ENCODE results near the gene NUDT1.

Gene NUDT1

GRCh38 chr7:2241580-2242540, at the start of gene NUDT1, which contains the start of gene MRM2:
Gene NUDT1 (plus strand): TSS chr7:2242226. CDS start chr7:2244575, 2,349 bp downstream.
Gene MRM2 (minus strand): TSS chr7:2242205. CDS start chr7:2242169, 36 bp downstream.
- DNase-seq, result peak; percentile 70

- no peak for DNase-seq
These were observed 49.0 kb upstream of the NUDT1 start for GRCh38 chr7:2192831-2193534.

- no peak for DNase-seq
These were observed 48.3 kb upstream of the NUDT1 start for GRCh38 chr7:2193575-2194305.

GRCh38 chr7:2195400-2196246, 46.4 kb upstream of the NUDT1 start:
- no peak for DNase-seq

- DNase-seq, result no peak
These were observed 45.3 kb upstream of the NUDT1 start for GRCh38 chr7:2196381-2197378.

GRCh38 chr7:2197436-2198155, 44.4 kb upstream of the NUDT1 start:
- no peak for DNase-seq

- DNase-seq, result no peak
These were observed 43.8 kb upstream of the NUDT1 start for GRCh38 chr7:2198206-2198605.

GRCh38 chr7:2198760-2199159, 43.3 kb upstream of the NUDT1 start:
- no peak for DNase-seq

GRCh38 chr7:2199528-2199927, 42.5 kb upstream of the NUDT1 start:
- no peak for DNase-seq

GRCh38 chr7:2199956-2200583, 42.0 kb upstream of the NUDT1 start:
- DNase-seq, result no peak

- DNase-seq, result no peak
These were observed 41.4 kb upstream of the NUDT1 start for GRCh38 chr7:2200584-2200980.

- no peak for DNase-seq
These were observed 40.9 kb upstream of the NUDT1 start for GRCh38 chr7:2201128-2201527.

GRCh38 chr7:2201686-2202360, 40.2 kb upstream of the NUDT1 start:
- no peak for DNase-seq

GRCh38 chr7:2202361-2202761, 39.7 kb upstream of the NUDT1 start:
- no peak for DNase-seq

GRCh38 chr7:2202901-2203765, 38.9 kb upstream of the NUDT1 start:
- DNase-seq, result no peak

GRCh38 chr7:2203766-2204300, 38.2 kb upstream of the NUDT1 start:
- peak; percentile 14 for DNase-seq

GRCh38 chr7:2204446-2204845, 37.6 kb upstream of the NUDT1 start:
- DNase-seq, result no peak

Measured in fibroblast of skin of right quadriceps (primary cell).